OCI-LY1 (cell line): ENCODE measurements around the gene FOXA1.

Experiments used
- H2AFZ ChIP-seq: fragments of 200-600 bp; sonication (generic), shearing (Covaris generic); 2 replicates; pipeline ENCODE4 v1.6.0; 2014; ENCODE audit warnings: antibody characterized with exemption, mild to moderate bottlenecking, low read length
- H3F3A ChIP-seq: fragments of 200-600 bp; sonication (generic), shearing (Covaris generic); 2 replicates; pipeline ENCODE4 v1.6.0; 2014; ENCODE audit warnings: mild to moderate bottlenecking, antibody characterized with exemption, low read length, moderate library complexity; ENCODE audit not compliant: insufficient read depth
- H3K27ac ChIP-seq: fragments of 200-600 bp; sonication (generic); 2 replicates; pipeline ENCODE4 v1.5.1; 2014; ENCODE audit warnings: low read length, mixed run types, mild to moderate bottlenecking, low read depth; ENCODE audit not compliant: poor library complexity, severe bottlenecking
- H3K27me3 ChIP-seq: fragments of 200-600 bp; sonication (generic); 2 replicates; pipeline ENCODE4 v1.6.0; 2014; ENCODE audit warnings: antibody characterized with exemption, mild to moderate bottlenecking, low read length, moderate library complexity; ENCODE audit not compliant: insufficient read depth
- H3K36me3 ChIP-seq: fragments of 200-600 bp; sonication (generic); 2 replicates; pipeline ENCODE4 v1.6.1; 2014; ENCODE audit warnings: mild to moderate bottlenecking, antibody characterized with exemption, low read length, moderate library complexity, mixed read lengths; ENCODE audit not compliant: insufficient read depth
- H3K4me1 ChIP-seq: fragments of 200-600 bp; sonication (generic); 2 replicates; pipeline ENCODE4 v1.5.1; 2014; ENCODE audit warnings: mild to moderate bottlenecking, low read length, moderate library complexity; ENCODE audit not compliant: insufficient read depth, severe bottlenecking
- H3K4me2 ChIP-seq: fragments of 200-600 bp; sonication (generic), shearing (Covaris generic); 2 replicates; pipeline ENCODE4 v1.6.1; 2014; ENCODE audit warnings: low read length
- H3K4me3 ChIP-seq: fragments of 200-600 bp; sonication (generic); 2 replicates; pipeline ENCODE4 v1.5.1; 2014; ENCODE audit warnings: low read length, low read depth, mild to moderate bottlenecking, mixed read lengths; ENCODE audit not compliant: poor library complexity, severe bottlenecking
- H3K79me2 ChIP-seq: fragments of 200-600 bp; shearing (Covaris generic); 2 replicates; pipeline ENCODE4 v1.6.1; 2016; ENCODE audit warnings: mixed run types, low read length, mixed read lengths; ENCODE audit not compliant: insufficient read depth
- H3K9ac ChIP-seq: fragments of 200-600 bp; sonication (generic), shearing (Covaris generic); 2 replicates; pipeline ENCODE4 v1.6.1; 2014; ENCODE audit warnings: mild to moderate bottlenecking, low read length, mixed read lengths
- H3K9me2 ChIP-seq: fragments of 200-600 bp; sonication (generic), shearing (Covaris generic); 2 replicates; pipeline ENCODE4 v1.6.1; 2014; ENCODE audit warnings: low read depth, mild to moderate bottlenecking, low read length, mixed read lengths
- H3K9me3 ChIP-seq: fragments of 200-600 bp; shearing (Covaris generic); 2 replicates; pipeline ENCODE4 v1.6.1; 2014; ENCODE audit warnings: low read length, mixed read lengths
- H4K20me1 ChIP-seq: fragments of 200-600 bp; sonication (generic), shearing (Covaris generic); 2 replicates; pipeline ENCODE4 v1.6.0; 2016; ENCODE audit warnings: mild to moderate bottlenecking, low read length; ENCODE audit not compliant: insufficient read depth
- CTCF ChIP-seq: fragments of 200-600 bp; sonication (generic), shearing (Covaris generic); IDR thresholded peaks from 2 replicates; pipeline ENCODE4 v1.5.1; 2017; ENCODE audit warnings: mild to moderate bottlenecking, antibody characterized with exemption, low read length, moderate library complexity, mixed read lengths
- EZH2 ChIP-seq: fragments of 200-600 bp; sonication (generic), shearing (Covaris generic); IDR thresholded peaks from 2 replicates; pipeline ENCODE4 v1.8.0; 2017; ENCODE audit warnings: borderline replicate concordance, mixed run types, mild to moderate bottlenecking, antibody characterized with exemption, low read length, moderate library complexity, mixed read lengths

FOXA1 gene

DNA sequence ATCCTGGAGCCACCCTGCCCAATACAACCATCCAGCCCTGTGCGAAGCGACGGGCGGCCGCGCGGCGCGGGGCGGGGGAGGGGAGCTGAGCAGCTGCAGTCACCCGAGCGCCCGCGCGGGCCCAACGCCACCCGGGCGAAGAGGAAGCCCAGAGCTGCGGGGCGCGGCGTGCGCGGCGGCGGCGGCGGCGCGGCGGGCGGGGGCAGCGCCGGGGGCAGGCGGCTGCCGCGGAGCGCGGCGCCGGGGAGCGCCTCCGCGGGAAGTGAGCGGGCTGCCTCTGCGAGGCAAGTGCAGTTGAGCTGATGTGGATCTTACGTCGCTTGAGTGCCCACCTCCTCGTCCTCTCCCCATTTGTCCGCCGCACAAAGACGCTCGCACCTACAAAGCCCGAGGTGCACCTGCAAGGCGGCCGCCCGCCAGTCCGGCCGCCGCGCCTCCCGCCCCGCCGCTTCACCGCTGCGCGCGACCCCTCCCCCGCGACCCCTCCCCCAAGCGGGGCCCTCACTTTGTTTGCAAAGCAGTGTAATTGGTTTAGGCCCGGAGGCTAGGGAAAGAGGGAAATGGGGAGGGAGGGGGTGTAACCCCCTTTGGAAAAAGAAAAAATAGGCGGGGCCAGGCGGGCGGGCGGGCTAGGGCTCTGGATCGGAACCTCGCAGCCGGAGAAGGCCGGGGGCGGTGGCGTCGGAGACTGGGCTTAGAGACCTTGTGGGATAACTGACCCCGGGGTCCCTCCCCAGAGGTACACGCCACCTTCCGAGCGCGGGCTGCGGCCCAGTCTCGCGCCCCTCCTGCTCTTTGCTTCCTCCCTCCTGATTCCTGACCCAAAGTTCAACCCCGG lies at the start of gene FOXA1, which contains the start of gene TTC6:
Gene FOXA1, minus strand, starts transcription at position 279 of the 838 bp plus-strand sequence. Its CDS starts 277 bp downstream, at position 2.
Gene TTC6, plus strand, starts transcription at position 659 of the 838 bp plus-strand sequence. CDS start 26,436 bp downstream, outside the sequence.
- TF ChIP-seq CTCF (no peak), EZH2 (no peak)
- H3K9ac ChIP-seq: no peak within 1 kb of the TSS
- no peaks in the 10 kb centered on the region for H3K27me3 ChIP-seq
- H2AFZ ChIP-seq: no peak within 1 kb of the TSS
- no peaks in the 10 kb centered on the region for H4K20me1 ChIP-seq
- H3K4me3 ChIP-seq: no peak within 1 kb of the TSS
- no peaks in the 10 kb centered on the region for H3K36me3 ChIP-seq
- no peaks in the 10 kb centered on the region for H3K9me2 ChIP-seq
- H3K9me3 ChIP-seq: no peaks in the 10 kb centered on the region
- no peak within 1 kb of the TSS for H3K27ac ChIP-seq
- H3K4me2 ChIP-seq: no peak within 1 kb of the TSS
- H3K79me2 ChIP-seq: no peaks in the 10 kb centered on the region
- H3F3A ChIP-seq: no peaks in the 10 kb centered on the region
- H3K4me1 ChIP-seq: no peaks in the 10 kb centered on the region

- no peaks in the 10 kb centered on the region for H3K27me3 ChIP-seq
- H3K4me2 ChIP-seq: no peak overlapping the region
- H3K79me2 ChIP-seq: no peaks in the 10 kb centered on the region
- no peak overlapping the region for H3K4me3 ChIP-seq
- no peaks in the 10 kb centered on the region for H3K36me3 ChIP-seq
- no peak overlapping the region for H3K9ac ChIP-seq
- no peak overlapping the region for H2AFZ ChIP-seq
- no peaks in the 10 kb centered on the region for H3K9me3 ChIP-seq
- H3F3A ChIP-seq: no peaks in the 10 kb centered on the region
- no peak overlapping the region for H3K27ac ChIP-seq
- TF ChIP-seq EZH2 (no peak), CTCF (no peak)
- no peaks in the 10 kb centered on the region for H3K4me1 ChIP-seq
- H3K9me2 ChIP-seq: no peaks in the 10 kb centered on the region
- H4K20me1 ChIP-seq: no peaks in the 10 kb centered on the region
These were observed 48.7 kb upstream of the FOXA1 start for GRCh38 chr14:37643701-37644100.

DNA sequence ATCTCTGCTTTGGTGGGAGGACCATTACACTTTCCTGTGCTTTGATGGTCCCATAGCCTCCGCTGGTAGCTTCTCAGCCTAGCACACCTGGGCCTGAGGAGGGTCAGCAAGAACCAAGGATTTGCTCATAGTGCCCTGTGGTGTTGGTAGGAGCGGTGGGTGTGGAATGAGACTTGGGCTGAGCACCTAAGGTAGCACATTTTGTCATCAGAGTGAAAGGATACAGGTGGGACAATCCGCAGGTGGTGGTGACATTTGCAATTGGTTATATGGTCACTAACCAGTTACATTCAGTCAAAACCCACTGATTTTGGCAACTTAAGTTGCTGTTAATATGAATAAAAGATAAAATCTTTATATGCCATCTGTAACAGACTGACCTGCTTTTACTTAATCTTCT lies 47.1 kb upstream of the FOXA1 start:
- Histone ChIP-seq H3K27ac (no peak overlapping the region), H3K4me1 (no peaks in the 10 kb centered on the region), H3K79me2 (no peaks in the 10 kb centered on the region), H3K9ac (no peak overlapping the region), H3K4me2 (no peak overlapping the region), H3K9me3 (no peaks in the 10 kb centered on the region), H3F3A (no peaks in the 10 kb centered on the region), H3K9me2 (no peaks in the 10 kb centered on the region), H3K27me3 (no peaks in the 10 kb centered on the region), H3K36me3 (no peaks in the 10 kb centered on the region), H2AFZ (no peak overlapping the region), H4K20me1 (no peaks in the 10 kb centered on the region), H3K4me3 (no peak overlapping the region)
- TF ChIP-seq EZH2 (no peak), CTCF (no peak)
